ENCODE measurements around the gene CDH13.

CDH13 gene

GRCh38 chr16:83464991-83465390 lies 838.2 kb downstream of the CDH13 start:
- Histone ChIP-seq H3K4me3 (replicated peaks; ENCODE audit: insufficient read depth, low read length) (no peak overlapping the region), H3K27ac (replicated peaks) (no peak overlapping the region), H3K27me3 (ENCODE audit: insufficient read depth, poor library complexity, severe bottlenecking) (no peaks in the 10 kb centered on the region)
- no peak for DNase-seq (ENCODE audit: low read depth in 1 of 2, low spot score in 1 of 2)
- TF ChIP-seq REST (IDR thresholded peaks at IDR 0.05; ENCODE audit: insufficient replicate concordance, low read depth) (no peak), GABPA (IDR thresholded peaks at IDR 0.05; ENCODE audit: low read depth) (no peak), CTCF (IDR thresholded peaks at IDR 0.05; ENCODE audit: insufficient read depth, low read length) (no peak)

- Histone ChIP-seq H3K27ac (replicated peaks) (no peak overlapping the region), H3K4me3 (replicated peaks; ENCODE audit: insufficient read depth, low read length) (no peak overlapping the region), H3K27me3 (ENCODE audit: insufficient read depth, poor library complexity, severe bottlenecking) (peaks cover 2% of the 10 kb centered on the region)
- TF ChIP-seq REST (IDR thresholded peaks at IDR 0.05; ENCODE audit: insufficient replicate concordance, low read depth) (no peak), CTCF (IDR thresholded peaks at IDR 0.05; ENCODE audit: insufficient read depth, low read length) (no peak), SPI1 (IDR thresholded peaks at IDR 0.05; ENCODE audit: borderline replicate concordance, low read depth) (no peak), POLR2AphosphoS5 (IDR thresholded peaks at IDR 0.05; ENCODE audit: low read depth) (no peak), GABPA (IDR thresholded peaks at IDR 0.05; ENCODE audit: low read depth) (no peak)
- no peak for DNase-seq (ENCODE audit: low read depth in 1 of 2, low spot score in 1 of 2)
Observed at GRCh38 chr16:83470416-83470815, 843.6 kb downstream of the CDH13 start.

- Histone ChIP-seq H3K4me3 (replicated peaks; ENCODE audit: insufficient read depth, low read length) (no peak overlapping the region), H3K27me3 (ENCODE audit: insufficient read depth, poor library complexity, severe bottlenecking) (peaks cover 2% of the 10 kb centered on the region), H3K27ac (replicated peaks) (no peak overlapping the region)
- TF ChIP-seq REST (IDR thresholded peaks at IDR 0.05; ENCODE audit: insufficient replicate concordance, low read depth) (no peak), CTCF (IDR thresholded peaks at IDR 0.05; ENCODE audit: insufficient read depth, low read length) (no peak), SPI1 (IDR thresholded peaks at IDR 0.05; ENCODE audit: borderline replicate concordance, low read depth) (no peak), POLR2AphosphoS5 (IDR thresholded peaks at IDR 0.05; ENCODE audit: low read depth) (no peak)
- no peak for DNase-seq (ENCODE audit: low read depth in 1 of 2, low spot score in 1 of 2)
Observed at GRCh38 chr16:83472776-83473501, 846.2 kb downstream of the CDH13 start.
